HG02763 (cell line): ENCODE data around the gene NXPH1.

Experiments
- ATAC-seq: cut with Tn5 transposase; IDR thresholded peaks from one replicate; pipeline ENCODE4 v1.9.1; 2021; ENCODE audit warnings: mild to moderate bottlenecking, moderate library complexity; ENCODE audit not compliant: unreplicated experiment

NXPH1 gene

GRCh38 chr7:8783229-8783628, 349.8 kb downstream of the NXPH1 start:
- no peak for ATAC-seq

GRCh38 chr7:8785081-8785480, 351.7 kb downstream of the NXPH1 start:
- no peak for ATAC-seq

GRCh38 chr7:8800986-8801385, 367.6 kb downstream of the NXPH1 start:
- no peak for ATAC-seq
